Type B pancreatic cell (in vitro differentiated cells): ENCODE results near the gene ERBB3. TPM values are rescaled to one million over a fixed set of nuclear protein-coding genes. Genes with fewer than 3 reads are reported as not detected.
"Not testable (repeated sequence)": the region's sequence is repeated elsewhere in the genome, so short reads cannot be mapped to it uniquely, and the experiment has no call there.

Experiments used
- DNase-seq: peaks from one replicate; pipeline ENCODE4 v3.0.0; 2021; ENCODE audit warnings: mixed read lengths; ENCODE audit not compliant: unreplicated experiment; ENCODE audit errors: extremely low spot score
- H3K27ac Mint-ChIP-seq: 2 replicates; pipeline ENCODE4 v1.8.0; 2021; ENCODE audit warnings: mild to moderate bottlenecking, mixed read lengths
- H3K27me3 Mint-ChIP-seq: 2 replicates; pipeline ENCODE4 v1.8.0; 2021; ENCODE audit warnings: mixed read lengths
- H3K36me3 Mint-ChIP-seq: 2 replicates; pipeline ENCODE4 v1.8.0; 2021; ENCODE audit warnings: mixed read lengths
- H3K4me1 Mint-ChIP-seq: one replicate; pipeline ENCODE4 v1.8.0; 2021; ENCODE audit warnings: mixed read lengths; ENCODE audit not compliant: unreplicated experiment
- H3K4me3 Mint-ChIP-seq: 2 replicates; pipeline ENCODE4 v1.8.0; 2021; ENCODE audit warnings: mild to moderate bottlenecking, mixed read lengths
- H3K9me3 Mint-ChIP-seq: 2 replicates; pipeline ENCODE4 v1.8.0; 2021; ENCODE audit warnings: mixed read lengths
- CTCF ChIP-seq: fragments of 200-600 bp; sonication (generic); conservative IDR thresholded peaks from 2 replicates; pipeline ENCODE4 v1.5.0; 2021; ENCODE audit warnings: antibody characterized with exemption, mild to moderate bottlenecking
- total RNA-seq: library from RNA; stranded (reverse); gene quantifications from 2 replicates; pipeline ENCODE4 v1.2.1, GENCODE V29; 2021; ENCODE audit warnings: low replicate concordance

The ERBB3 gene
- total RNA-seq, 1 donor from 2014 or later: 76.5 TPM

GRCh38 chr12:56046027-56046780 lies 33.8 kb upstream of the ERBB3 start:
- no peak for DNase-seq
- no peaks in the 10 kb centered on the region for H3K9me3 Mint-ChIP-seq
- H3K4me1 Mint-ChIP-seq: peaks cover 20% of the 10 kb centered on the region
- no peak for TF ChIP-seq CTCF
- no peak overlapping the region for H3K4me3 Mint-ChIP-seq
- H3K27ac Mint-ChIP-seq: peak overlapping the region; percentile 42
- H3K36me3 Mint-ChIP-seq: peaks cover 17% of the 10 kb centered on the region
- no peaks in the 10 kb centered on the region for H3K27me3 Mint-ChIP-seq

GRCh38 chr12:56053407-56053893 lies 26.5 kb upstream of the ERBB3 start:
- H3K36me3 Mint-ChIP-seq: no peaks in the 10 kb centered on the region
- H3K9me3 Mint-ChIP-seq: no peaks in the 10 kb centered on the region
- no peak overlapping the region for H3K4me3 Mint-ChIP-seq
- no peak for DNase-seq
- H3K4me1 Mint-ChIP-seq: no peaks in the 10 kb centered on the region
- no peaks in the 10 kb centered on the region for H3K27me3 Mint-ChIP-seq
- no peak overlapping the region for H3K27ac Mint-ChIP-seq
- no peak for TF ChIP-seq CTCF

GRCh38 chr12:56059964-56060363 lies 20.0 kb upstream of the ERBB3 start:
- not testable (repeated sequence) for H3K36me3 Mint-ChIP-seq, H3K27me3 Mint-ChIP-seq, H3K27ac Mint-ChIP-seq, H3K9me3 Mint-ChIP-seq, H3K4me1 Mint-ChIP-seq, H3K4me3 Mint-ChIP-seq, DNase-seq

GRCh38 chr12:56061982-56062381 lies 18.0 kb upstream of the ERBB3 start:
- DNase-seq: no peak
- Mint-ChIP-seq H3K36me3 (no peaks in the 10 kb centered on the region), H3K27me3 (peaks cover 3% of the 10 kb centered on the region), H3K4me1 (no peaks in the 10 kb centered on the region), H3K9me3 (no peaks in the 10 kb centered on the region), H3K27ac (no peak overlapping the region), H3K4me3 (no peak overlapping the region)
- TF ChIP-seq CTCF: no peak

- Mint-ChIP-seq H3K9me3 (no peaks in the 10 kb centered on the region), H3K27ac (no peak overlapping the region), H3K4me1 (no peaks in the 10 kb centered on the region)
Observed at GRCh38 chr12:56062996-56063395, 17.0 kb upstream of the ERBB3 start.

More at GRCh38 chr12:56062996-56063395, 17.0 kb upstream of the ERBB3 start:
- no peaks in the 10 kb centered on the region for H3K36me3 Mint-ChIP-seq
- TF ChIP-seq CTCF: no peak
- no peak overlapping the region for H3K4me3 Mint-ChIP-seq
- DNase-seq: no peak
- H3K27me3 Mint-ChIP-seq: peaks cover 3% of the 10 kb centered on the region
